ENCODE results near the gene ITIH5.
A peak's percentile ranks its signal among the peaks of the same experiment; 100 is the strongest.

ITIH5 gene

DNA sequence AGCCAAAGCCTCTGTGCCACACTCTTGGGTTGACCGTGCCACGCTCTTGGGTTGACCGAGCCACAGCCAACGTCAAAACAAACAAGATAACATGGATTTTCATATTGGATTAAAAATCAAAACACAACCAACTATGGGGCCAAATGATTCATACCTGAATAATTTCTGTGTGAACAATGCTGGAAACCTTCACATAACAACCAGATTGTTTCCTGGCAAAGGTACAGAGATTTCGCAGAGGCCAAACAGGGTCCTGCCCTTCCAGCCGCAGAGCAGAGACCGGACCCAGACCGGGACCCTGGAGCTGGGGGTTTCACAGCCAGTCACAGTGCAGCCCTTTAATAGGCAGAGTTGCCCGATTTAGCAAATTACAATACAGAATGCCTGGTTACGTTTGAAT lies 40.5 kb downstream of the ITIH5 start:
- no peak for DNase-seq (ENCODE audit: low read depth)

DNA sequence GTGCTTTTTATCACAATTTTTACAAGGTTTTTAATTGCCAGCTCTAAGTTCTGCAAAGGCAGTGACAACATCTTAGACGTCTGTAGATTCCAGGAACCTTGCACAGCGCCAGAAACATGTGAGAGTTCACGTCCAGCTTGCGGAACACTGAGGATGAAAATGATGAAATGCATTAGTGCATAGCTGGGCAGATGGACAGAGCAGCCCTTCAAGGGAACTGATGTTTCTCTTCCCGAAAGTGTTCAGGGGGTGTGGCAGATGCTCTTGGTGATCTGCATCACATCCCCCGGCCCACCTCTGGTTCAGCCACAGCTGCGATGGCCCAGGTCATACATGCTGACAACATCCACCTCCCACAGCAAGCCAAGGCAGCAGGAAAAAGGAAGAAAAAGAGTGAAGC lies 40.9 kb downstream of the ITIH5 start:
- DNase-seq (ENCODE audit: low read depth) = no peak

DNA sequence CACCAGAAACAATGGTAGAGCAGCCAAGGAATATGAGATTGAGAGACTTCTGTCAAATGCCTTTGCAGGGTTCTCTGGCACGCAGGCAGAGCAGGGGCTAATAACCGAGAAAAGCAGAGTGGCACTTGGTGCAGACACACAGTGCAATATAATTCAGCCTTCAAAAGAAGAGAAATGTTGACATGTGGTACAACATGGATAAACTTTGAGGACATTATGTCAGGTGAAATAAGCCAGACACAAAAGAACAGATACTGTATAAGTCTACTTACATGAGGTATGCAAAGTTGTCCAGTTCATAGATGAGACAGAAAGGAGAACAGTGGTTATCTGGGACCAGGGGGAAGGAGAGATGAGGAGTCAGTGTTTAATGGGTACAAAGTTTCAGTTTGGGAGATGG lies 41.8 kb downstream of the ITIH5 start:
- DNase-seq (ENCODE audit: low read depth) = no peak

DNA sequence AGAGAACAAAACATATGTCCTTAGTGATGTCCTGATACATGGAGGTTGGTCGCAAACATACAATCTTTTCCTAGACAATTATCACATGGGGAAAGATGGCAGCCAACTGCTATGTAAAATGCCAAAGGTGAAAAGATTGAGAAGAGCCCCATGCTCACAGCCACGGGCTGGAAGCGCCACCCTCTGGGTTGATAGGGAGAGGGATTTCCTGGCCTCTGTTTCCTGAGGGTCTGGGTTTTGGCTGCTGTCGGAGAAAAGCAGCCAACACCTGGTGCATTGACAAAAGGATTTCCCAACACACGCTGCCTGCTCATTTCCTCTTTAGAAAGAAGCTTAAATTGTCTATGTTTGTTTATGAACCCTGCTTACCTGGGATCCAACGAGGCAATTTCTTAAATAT lies 43.8 kb downstream of the ITIH5 start:
- DNase-seq (ENCODE audit: low read depth) = no peak

DNA sequence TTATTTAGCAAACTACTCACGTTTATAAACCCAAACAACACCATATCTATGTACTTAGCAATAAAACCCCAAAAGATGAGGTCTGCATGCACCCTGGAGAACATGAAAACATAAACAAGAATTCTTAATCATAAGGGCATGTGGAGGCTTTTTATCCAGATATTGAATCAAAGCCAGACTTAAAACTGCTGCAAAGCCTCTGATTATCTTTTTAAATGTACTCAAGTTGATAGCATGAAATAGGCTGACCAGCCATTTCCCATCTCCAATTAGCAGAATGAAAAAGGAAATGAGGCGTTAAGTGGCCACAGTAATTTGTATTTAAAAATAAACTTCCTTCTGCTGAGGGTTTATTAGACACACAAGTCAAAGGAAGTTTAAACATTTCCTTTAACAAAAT lies 48.3 kb downstream of the ITIH5 start:
- DNase-seq (ENCODE audit: low read depth) = no peak

DNA sequence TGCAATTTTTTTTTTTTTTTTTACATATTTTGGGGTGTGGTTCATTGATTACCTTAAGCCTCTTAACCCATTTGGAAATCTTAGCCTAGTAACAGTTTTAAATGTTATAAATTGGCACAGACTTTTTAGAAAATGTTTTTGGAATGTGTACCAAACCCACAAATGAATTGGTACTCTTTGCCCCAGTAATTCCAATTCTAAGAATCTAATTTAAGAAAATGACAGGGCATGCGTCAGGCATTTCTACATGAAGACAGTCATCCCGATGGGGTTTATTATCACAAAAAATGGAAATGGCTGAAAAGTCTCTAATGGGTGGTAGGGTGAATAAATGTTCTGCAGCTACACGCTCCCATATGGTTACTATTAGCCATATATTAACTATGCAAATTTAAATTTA lies 54.9 kb downstream of the ITIH5 start:
- no peak for DNase-seq (ENCODE audit: low read depth)

DNA sequence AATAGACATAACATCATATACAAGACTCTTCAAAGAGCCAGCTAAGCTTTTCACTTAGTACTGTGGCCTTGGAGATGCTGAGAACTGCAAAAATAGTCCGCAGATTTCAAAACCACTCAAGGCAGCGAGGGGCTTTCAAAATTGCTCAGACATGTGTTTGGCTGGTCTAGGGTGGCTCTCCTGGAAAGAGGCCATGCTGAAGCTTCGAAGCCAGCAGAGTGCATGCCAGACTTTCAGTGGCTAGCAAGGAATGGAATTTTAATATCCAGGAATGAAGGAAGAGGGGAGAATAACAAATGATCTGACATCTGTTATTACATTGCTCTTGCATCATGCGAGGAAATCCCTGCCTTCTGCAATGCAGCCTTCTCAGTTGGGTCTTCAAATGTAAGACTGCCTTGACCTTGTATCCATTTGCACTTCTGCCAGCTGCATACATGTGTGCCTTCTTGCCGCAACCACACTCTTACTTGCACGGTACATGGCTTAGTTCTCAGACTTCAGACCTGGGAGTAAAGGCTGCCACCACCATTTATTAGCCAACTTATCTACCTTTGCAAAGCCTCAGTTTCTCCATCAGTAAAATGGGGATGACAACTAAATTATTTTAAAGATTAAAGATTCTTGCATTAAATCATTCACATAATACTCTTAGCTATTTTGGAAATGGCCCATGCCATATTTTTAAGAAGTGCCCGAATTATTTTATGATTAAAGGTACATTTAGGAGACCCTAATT lies 55.9 kb downstream of the ITIH5 start:
- DNase-seq (ENCODE audit: low read depth) = peak; percentile 98

DNA sequence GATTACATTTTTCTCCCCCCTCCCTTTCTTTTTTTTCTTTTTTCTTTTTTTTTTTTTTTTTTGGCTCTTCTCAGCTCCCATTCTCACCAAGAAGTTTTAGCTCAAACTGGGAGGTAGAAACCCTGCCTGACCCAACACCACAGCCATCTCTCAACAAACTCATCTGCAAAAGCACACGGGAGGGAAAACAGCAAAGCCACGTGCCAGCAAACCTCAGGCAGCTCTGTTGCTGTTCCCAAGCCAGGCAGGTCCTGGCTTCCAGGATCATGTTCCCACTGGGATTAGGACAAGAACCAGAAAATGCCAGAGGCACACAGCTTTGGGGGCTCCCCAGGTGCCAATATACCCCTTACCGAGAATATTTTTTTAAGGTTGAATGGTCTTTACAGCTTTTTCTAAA lies 56.7 kb downstream of the ITIH5 start:
- no peak for DNase-seq (ENCODE audit: low read depth)

DNA sequence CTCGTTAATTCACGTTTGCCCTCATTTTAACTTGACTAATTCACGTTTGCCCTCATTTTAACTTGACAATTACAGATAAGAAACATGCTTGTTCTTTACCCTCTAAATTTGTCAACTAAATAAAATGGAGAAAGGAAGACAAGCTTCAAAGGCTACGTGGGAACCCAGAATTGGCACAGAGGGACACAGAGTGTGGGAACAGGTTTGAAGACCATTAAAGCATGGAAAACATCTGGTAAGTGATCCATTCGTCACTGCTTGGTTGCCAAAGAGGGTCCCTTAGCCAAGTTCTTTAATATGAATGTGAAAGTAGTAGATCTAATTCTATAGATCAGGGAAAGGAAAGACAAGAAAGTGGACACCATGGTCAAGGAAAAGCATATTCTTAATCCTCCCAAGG lies 57.2 kb downstream of the ITIH5 start:
- no peak for DNase-seq (ENCODE audit: low read depth)

DNA sequence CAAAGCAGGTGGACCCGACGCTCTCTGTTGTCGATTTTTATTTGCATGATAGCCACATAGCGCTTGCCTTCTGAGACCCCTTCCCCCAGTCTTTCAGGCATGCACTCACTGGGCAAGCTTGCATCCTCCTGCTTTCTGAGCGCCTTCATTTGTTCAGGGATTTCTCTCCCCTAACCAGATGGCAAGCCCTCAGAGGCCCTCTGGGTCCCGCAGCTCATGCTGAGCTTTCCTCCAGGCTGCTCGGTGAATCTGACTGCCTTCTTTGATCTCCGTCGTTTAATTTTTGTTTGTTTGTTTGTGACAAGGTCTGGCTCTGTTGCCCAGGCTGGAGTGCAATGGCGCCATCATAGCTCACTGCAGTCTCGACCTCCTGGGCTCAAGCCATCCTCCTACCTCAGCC lies 58.8 kb downstream of the ITIH5 start:
- DNase-seq (ENCODE audit: low read depth) = no peak

DNA sequence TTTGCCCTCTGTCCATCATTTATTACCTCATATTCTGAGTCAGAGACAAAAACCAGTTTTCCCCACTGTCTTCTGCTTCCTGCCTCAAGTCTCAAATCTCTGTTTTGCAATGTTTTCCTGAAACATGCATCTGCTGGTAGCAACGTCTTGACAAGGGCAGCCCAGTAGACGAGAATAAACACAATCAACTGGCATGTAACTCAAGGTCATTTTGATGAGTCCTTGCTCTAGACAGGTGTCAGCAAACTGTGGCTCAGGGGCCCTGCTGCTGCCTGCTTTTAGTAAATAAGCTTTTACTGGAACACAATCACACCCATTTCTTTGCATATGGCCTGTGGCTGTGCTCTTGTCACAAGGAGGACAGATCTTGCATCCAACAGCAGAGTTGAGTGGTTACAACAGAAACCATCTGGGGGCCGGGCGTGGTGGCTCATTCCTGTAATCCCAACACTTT lies 59.8 kb downstream of the ITIH5 start:
- DNase-seq (ENCODE audit: low read depth) = peak; percentile 21

DNA sequence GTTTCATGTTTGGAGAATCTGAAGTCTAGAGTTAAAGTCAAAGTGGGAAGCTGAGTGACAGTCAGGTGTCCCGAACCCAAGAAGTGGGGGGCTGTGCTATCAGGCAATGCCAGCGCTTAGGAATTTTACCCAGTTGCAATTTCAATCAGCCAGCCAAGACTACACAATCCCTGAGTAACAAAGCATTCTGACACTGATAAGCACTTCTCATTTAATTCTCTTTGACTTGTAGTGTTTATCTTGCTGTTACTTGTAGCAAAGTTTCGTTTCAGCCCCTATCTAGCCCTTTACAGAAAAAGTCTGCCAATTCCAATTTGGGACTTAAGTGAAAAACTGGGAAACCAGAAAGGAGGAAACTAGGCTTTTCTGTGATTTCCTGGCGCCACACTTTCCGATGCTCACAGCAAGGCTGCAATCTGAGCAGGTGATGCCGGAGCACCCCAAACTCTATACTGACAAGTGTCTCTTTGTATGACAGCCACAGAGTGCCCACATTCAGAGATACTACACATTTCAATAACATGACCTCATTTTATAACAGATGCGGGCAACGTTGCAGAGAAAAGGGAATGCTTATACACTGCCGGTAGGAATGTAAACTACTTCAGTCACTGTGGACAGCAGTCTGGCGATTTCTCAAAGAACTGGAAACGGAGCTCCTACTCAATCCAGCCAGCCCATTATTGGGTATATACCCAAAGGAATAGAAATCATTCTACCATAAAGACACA lies 61.0 kb downstream of the ITIH5 start:
- DNase-seq (ENCODE audit: low read depth) = no peak

DNA sequence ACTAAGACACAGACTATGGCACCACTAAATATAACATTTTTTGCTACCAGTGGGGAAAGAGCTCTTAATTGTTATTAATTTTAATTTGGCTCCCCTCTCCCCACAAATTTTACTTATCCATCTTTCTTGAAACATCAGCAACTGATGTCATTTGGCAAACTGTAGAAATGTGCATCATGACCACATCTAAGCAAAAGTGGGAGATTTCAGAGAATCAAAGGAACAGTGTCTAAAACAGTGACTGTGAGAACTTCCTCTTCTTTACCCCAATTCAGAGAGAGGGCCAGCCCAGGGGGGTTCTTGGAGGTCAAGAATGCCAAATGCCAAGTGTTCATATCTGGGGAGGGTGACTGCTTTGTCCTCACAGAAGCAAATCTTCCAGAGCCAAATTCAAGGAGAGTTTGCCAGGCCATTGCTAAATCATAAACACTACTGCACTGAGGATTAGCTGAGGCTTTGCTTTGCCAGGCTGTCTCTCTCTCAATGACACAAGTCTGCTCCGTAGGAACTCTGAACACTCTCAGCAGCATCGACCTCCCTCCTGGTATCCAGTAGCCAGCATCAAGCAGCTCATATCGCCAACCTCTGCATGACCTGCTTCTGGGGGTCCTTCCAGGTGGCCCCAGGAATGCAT lies 65.6 kb downstream of the ITIH5 start:
- no peak for DNase-seq (ENCODE audit: low read depth)

DNA sequence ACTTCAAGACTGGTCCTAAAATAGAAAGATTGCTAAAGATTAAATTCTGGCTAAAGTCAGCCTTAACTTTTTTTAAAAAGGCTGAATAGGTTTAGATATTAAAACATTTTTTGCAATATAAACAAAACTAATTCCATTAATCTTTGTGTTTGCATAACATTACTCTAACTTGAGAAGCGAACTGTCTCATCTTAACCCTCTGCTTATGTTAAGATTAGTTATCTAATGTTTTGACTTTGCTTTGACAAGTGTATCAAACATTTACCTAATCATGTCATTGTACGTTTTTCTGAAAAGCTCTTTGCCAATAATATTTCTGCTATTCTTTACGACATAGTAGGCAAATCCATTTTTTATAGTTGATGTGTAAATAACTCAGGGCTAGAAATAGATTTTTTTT lies 68.0 kb downstream of the ITIH5 start:
- DNase-seq (ENCODE audit: low read depth) = no peak

DNA sequence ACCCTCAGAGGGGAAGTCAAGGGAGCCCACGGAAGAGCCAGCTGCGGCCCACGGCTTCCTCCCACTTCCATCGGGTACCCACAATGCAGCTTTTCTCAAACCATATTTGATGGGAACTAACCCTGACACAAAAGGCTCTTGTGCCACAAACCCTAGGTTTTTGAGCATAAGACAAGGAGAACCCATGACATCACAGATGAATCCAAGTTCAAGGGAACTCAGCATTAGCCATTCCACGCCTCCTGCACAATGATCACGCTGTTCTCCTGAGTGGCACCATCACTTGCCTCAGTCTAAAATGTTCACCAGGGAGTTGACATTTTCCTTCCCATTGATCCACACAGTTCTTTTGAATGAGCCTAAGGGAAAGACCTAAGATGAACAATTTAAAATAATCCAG lies 70.4 kb downstream of the ITIH5 start:
- no peak for DNase-seq (ENCODE audit: low read depth)

DNA sequence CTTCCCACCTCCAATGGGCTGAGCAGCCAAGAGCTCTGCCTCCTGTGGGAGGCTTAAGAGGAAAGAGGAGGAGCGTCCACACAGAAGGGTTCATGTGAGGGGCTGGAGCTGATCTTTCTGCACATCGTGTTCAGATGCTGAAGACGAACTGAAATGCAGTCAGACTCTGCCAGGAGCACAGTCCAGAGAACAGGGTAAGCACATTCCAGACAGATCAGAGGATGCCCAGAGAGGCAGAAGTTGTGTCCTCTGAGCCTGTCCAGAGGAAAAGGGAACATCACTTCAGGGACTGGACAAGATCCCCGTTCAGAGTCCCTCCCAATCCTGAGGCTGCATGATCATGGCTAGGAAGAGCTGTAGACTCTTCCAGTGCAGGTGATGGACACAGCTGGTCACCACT lies 72.9 kb downstream of the ITIH5 start:
- DNase-seq (ENCODE audit: low read depth) = no peak

DNA sequence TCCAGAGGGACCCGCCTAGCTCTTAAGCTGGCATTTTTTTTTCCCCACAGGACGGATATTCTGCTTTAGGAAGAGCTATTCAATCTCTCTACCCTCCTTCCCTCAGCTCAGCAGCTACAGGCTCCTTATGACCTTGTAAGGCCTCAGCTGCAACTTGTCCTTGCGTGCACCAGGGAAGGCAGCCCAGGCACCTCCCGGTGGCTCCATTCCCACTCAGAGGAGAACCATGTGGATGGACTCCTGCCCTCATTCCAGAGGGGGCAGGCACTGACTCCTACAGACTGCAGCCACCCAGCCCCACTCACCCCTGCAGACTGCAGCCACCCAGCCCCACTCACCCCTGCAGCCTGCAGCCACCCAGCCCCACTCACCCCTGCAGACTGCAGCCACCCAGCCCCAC lies 73.7 kb downstream of the ITIH5 start:
- peak; percentile 17 for DNase-seq (ENCODE audit: low read depth)

DNA sequence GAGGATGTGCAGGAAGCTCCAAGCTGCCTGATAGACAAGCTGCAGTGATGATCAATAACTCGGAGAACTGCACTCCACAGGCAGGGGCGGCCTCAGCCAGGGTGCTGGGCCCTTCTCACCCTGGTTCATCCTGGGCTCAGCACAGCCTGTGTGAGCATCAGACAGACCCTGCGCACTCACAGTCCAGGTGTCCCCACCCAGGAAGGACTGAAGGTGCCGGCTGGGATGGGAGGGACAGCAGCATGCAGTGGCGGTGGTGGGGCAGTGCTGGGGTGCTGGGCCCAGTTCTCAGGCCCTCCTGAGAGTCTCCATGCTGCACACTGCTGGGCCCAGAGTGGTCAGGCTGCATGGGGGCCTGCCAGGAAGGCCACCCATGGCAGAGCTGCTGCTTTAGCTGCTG lies 74.1 kb downstream of the ITIH5 start:
- DNase-seq (ENCODE audit: low read depth) = no peak

DNA sequence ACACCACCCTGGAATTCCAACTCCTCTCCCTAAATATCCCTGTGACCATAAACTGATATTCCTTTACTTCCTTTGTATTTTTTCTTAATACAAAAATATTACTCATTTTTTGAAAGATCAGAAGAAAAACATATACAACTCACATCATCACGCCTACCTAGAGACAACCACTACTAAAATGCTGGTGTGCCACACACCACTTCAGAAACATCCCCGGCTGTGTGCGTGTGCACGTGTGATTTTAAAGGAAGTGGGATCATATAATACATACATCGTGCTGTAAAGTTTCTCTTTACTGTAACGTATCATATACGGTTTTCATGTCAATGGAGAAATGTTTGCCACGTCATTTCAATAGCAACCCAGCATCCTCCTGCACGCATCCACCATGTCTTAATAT lies 76.5 kb downstream of the ITIH5 start:
- no peak for DNase-seq (ENCODE audit: low read depth)

DNA sequence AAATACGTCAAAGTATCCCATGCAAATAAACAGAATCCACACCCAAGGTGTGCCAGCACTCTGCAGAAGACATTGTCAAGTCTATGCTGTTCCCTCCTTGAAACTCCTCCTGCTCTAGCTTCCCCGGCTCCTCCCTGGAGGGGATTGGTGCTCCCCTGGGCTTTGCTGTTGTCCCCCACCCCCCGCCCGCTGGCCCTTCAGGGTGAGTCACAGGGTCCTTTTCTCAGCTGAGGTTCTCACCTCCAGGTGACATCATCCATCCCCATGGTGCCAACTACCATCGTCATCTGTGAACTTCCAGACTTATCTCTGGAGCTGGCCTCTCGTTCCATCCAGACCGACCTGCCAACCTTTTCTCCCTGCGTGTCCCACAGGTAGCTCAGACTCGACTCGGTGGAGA lies 77.0 kb downstream of the ITIH5 start:
- no peak for DNase-seq (ENCODE audit: low read depth)

DNA sequence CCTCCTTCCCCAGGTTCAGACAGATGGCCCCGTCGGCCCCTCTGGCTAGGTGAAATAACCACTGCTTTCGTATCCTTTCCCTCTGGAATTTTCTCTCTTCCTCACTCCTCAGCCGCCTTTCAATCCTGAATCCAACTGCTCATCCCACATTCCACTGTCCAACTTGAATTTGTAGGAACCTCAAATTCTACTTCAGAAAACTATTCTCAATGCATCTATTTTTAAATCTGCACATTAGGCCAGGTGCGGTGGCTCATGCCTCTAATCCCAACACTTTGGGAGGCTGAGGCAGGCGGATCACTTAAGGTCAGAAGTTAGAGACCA lies 78.9 kb downstream of the ITIH5 start:
- DNase-seq (ENCODE audit: low read depth) = no peak

DNA sequence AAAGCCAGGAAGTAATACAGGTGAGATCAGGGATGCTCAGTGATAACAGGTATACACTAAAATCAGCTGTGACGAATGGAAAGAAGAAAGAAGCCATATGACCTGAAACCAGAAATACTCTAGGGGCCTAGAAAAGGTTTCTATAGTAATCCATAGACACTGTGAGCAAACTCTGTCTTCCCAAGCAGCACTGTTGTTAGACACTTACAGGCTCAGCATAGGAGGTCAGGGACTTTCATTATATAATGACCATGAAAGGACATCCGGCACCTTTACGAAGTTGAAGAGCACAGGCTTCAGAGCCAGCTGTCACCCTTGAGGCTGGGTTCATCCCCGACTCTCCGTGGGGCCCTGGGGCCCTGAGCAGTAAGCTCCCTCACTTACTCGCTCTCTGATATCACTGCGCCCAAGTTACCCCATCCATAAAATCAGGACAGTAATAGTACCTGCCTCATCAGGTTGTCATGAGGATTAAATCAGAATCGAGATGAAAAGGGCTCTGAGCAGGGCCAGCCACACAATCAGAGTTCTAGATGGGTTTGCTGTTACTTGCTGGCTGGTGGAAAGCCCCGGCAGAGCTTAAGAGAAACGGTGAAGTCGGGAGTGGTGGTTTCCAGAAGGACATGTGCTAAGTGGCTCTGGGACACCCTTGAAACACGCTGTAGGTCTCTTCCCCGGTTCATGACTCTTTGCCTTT lies 79.5 kb downstream of the ITIH5 start:
- no peak for DNase-seq (ENCODE audit: low read depth)

DNA sequence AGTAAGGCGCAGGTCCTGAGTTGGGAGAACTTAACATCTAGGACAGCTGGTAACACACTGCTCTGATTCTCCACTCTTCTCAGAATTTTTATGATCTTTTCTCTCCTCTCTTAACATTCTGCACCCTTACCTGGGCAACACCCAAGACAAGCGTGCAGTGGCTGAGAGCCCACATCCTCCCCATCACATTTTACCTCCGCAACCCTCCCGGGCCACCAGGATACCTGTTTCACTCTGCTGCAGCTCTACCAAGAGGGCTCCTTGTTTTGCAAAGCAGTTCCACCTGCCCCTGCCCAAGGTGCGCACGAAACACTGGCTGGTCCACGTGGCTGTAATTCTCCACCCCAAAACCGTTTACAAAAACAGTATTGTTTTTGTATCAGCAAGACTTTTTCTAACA lies 81.5 kb downstream of the ITIH5 start:
- DNase-seq (ENCODE audit: low read depth) = no peak
